IMR-90 (cell line): Measurements from ENCODE around the gene LLGL1. TPM values are rescaled to one million over a fixed set of nuclear protein-coding genes. Genes with fewer than 3 reads are reported as not detected.
A peak's percentile ranks its signal among the peaks of the same experiment; 100 is the strongest.

Experiments
- ATAC-seq: fragments of 200-7000 bp; cut with Tn5 transposase; 2 replicates; pipeline ENCODE4 v1.9.1; 2020; ENCODE audit warnings: low read depth, mild to moderate bottlenecking, moderate library complexity
- BruUV-seq: library from RNA; stranded (reverse); fragments of 400-500 nt; replicated peaks from 2 replicates; lab custom pipeline; 2021; lab: Mats Ljungman, UMichigan
- CTCF ChIA-PET: fragments of 300-600 bp; formaldehyde crosslinking; extraction: SDS; loops from one replicate; lab custom pipeline; 2021; ENCODE audit warnings: antibody characterized with exemption; lab: Yijun Ruan, JAX
- POLR2A ChIA-PET: fragments of 300-600 bp; sonication (Branson Sonifier 250); formaldehyde crosslinking; loops from one replicate; lab custom pipeline; 2022; ENCODE audit warnings: antibody characterized with exemption; ENCODE audit not compliant: unreplicated experiment; lab: Charles Lee
- DNase-seq: peaks from one replicate; pipeline ENCODE4 v3.0.0; 2013
- H2AFZ ChIP-seq: replicated peaks from 2 replicates; pipeline ENCODE3; 2013; ENCODE audit warnings: low read length, mild to moderate bottlenecking; ENCODE audit not compliant: poor library complexity
- H2AK5ac ChIP-seq: 2 replicates; pipeline ENCODE4 v1.6.1; 2013; ENCODE audit warnings: low read depth, low read length, inconsistent platforms
- H2AK9ac ChIP-seq: replicated peaks from 2 replicates; pipeline ENCODE3; 2013; ENCODE audit warnings: mild to moderate bottlenecking, low read depth, low read length, moderate library complexity; ENCODE audit not compliant: poor library complexity
- H2BK120ac ChIP-seq: 2 replicates; pipeline ENCODE4 v1.6.1; 2013; ENCODE audit warnings: low read depth, low read length, inconsistent platforms
- H2BK15ac ChIP-seq: 3 replicates; pipeline ENCODE4 v1.6.1; 2013; ENCODE audit warnings: low read depth, low read length, inconsistent platforms
- H2BK20ac ChIP-seq: 2 replicates; pipeline ENCODE4 v1.6.1; 2013; ENCODE audit warnings: low read depth, mild to moderate bottlenecking, inconsistent platforms, low read length, moderate library complexity
- H2BK5ac ChIP-seq: 2 replicates; pipeline ENCODE4 v1.6.1; 2013; ENCODE audit warnings: mild to moderate bottlenecking, low read depth, low read length, inconsistent platforms; ENCODE audit not compliant: poor library complexity, severe bottlenecking
- H3K14ac ChIP-seq: replicated peaks from 2 replicates; pipeline ENCODE4 v1.6.1; 2013; ENCODE audit warnings: low read depth, low read length, inconsistent platforms
- H3K18ac ChIP-seq: 2 replicates; pipeline ENCODE4 v1.6.1; 2013; ENCODE audit warnings: low read depth, low read length, control low read depth
- H3K23ac ChIP-seq: 2 replicates; pipeline ENCODE4 v1.6.1; 2013; ENCODE audit warnings: low read depth, low read length, inconsistent platforms
- H3K27ac ChIP-seq: 2 replicates; pipeline ENCODE4 v1.5.1; 2013; ENCODE audit warnings: mild to moderate bottlenecking, control low read depth, low read length; ENCODE audit not compliant: insufficient read depth
- H3K27me3 ChIP-seq: 2 replicates; pipeline ENCODE4 v1.6.1; 2013; ENCODE audit warnings: low read length; ENCODE audit not compliant: control insufficient read depth, insufficient read depth
- H3K36me3 ChIP-seq: 2 replicates; pipeline ENCODE4 v1.6.1; 2013; ENCODE audit warnings: low read length, mixed read lengths; ENCODE audit not compliant: control insufficient read depth, insufficient read depth
- H3K4ac ChIP-seq: 2 replicates; pipeline ENCODE4 v1.6.1; 2013; ENCODE audit warnings: low read depth, low read length, inconsistent platforms
- H3K4me1 ChIP-seq: 2 replicates; pipeline ENCODE4 v1.6.1; 2013; ENCODE audit warnings: low read length, mixed read lengths; ENCODE audit not compliant: control insufficient read depth, insufficient read depth
- H3K4me2 ChIP-seq: 2 replicates; pipeline ENCODE4 v1.6.1; 2013; ENCODE audit warnings: low read depth, mild to moderate bottlenecking, control low read depth, low read length, moderate library complexity
- H3K4me3 ChIP-seq: 2 replicates; pipeline ENCODE4 v1.5.1; 2013; ENCODE audit warnings: low read depth, mild to moderate bottlenecking, control low read depth, low read length, moderate library complexity; ENCODE audit not compliant: insufficient read depth
- H3K56ac ChIP-seq: 2 replicates; pipeline ENCODE4 v1.6.1; 2013; ENCODE audit warnings: low read length, inconsistent platforms; ENCODE audit not compliant: insufficient read depth; ENCODE audit errors: extremely low read depth
- H3K79me1 ChIP-seq, 2 experiments: 2 replicates each; pipeline ENCODE4 v1.6.1; 2013; ENCODE audit warnings: low read length in 2 of 2, inconsistent platforms in 1 of 2, low read depth in 1 of 2
- H3K9ac ChIP-seq: 2 replicates; pipeline ENCODE4 v1.6.1; 2013; ENCODE audit warnings: low read depth, low read length, control low read depth
- H3K9me1 ChIP-seq: 2 replicates; pipeline ENCODE4 v1.6.1; 2013; ENCODE audit warnings: low read length, inconsistent platforms; ENCODE audit not compliant: insufficient read depth
- H3K9me3 ChIP-seq: 2 replicates; pipeline ENCODE4 v1.6.1; 2013; ENCODE audit warnings: low read length; ENCODE audit not compliant: control insufficient read depth, insufficient read depth
- H4K20me1 ChIP-seq: 2 replicates; pipeline ENCODE4 v1.6.1; 2013; ENCODE audit warnings: low read length, inconsistent platforms; ENCODE audit not compliant: insufficient read depth
- H4K5ac ChIP-seq: 2 replicates; pipeline ENCODE4 v1.6.1; 2013; ENCODE audit warnings: mild to moderate bottlenecking, low read depth, low read length, control low read depth
- H4K8ac ChIP-seq, 2 experiments: 2 replicates each; pipeline ENCODE4 v1.6.1; 2013; ENCODE audit warnings: low read depth in 2 of 2, low read length in 2 of 2, control low read depth in 1 of 2, inconsistent platforms in 1 of 2
- H4K91ac ChIP-seq: 2 replicates; pipeline ENCODE4 v1.6.1; 2013; ENCODE audit warnings: low read depth, low read length, inconsistent platforms; ENCODE audit not compliant: insufficient read depth
- MXI1 ChIP-seq: IDR thresholded peaks from 2 replicates; pipeline ENCODE4 v1.6.1; 2012; ENCODE audit warnings: low read depth, mild to moderate bottlenecking, low read length, moderate library complexity, borderline replicate concordance
- RCOR1 ChIP-seq: IDR thresholded peaks from 2 replicates; pipeline ENCODE4 v1.6.1; 2012; ENCODE audit warnings: mild to moderate bottlenecking, low read length, improper control_type of control experiment; ENCODE audit not compliant: insufficient replicate concordance
- WGBS, 2 experiments: methylation state at CpG; one replicate each; pipeline versions ENCODE4 v1.1.5 to v1.1.7; 2013; ENCODE audit warnings: missing lambda C conversion rate in 2 of 2; ENCODE audit not compliant: insufficient read length in 1 of 2; ENCODE audit errors: extremely low coverage in 2 of 2; 5-methylcytosine and 5-hydroxymethylcytosine counted together
- dilution Hi-C: fragments of 300-500 bp; cut with HindIII; formaldehyde crosslinking; loops from one replicate; pipeline ENCODE4 v1.14.3; 2018; ENCODE audit warnings: low sequenced_read_pairs; ENCODE audit not compliant: unreplicated experiment
- in situ Hi-C: fragments of 300-500 bp; cut with MboI; formaldehyde crosslinking; loops from 3 replicates; pipeline ENCODE4 v1.14.3; 2019; ENCODE audit warnings: low sequenced_read_pairs, inconsistent platforms, mixed read lengths
- intact Hi-C: fragments of 100-400 bp; cut with micrococcal nuclease; formaldehyde crosslinking; loops from 2 replicates; pipeline ENCODE4 v1.10.0; 2022
- polyA plus RNA-seq, 3 experiments: library from polyadenylated mRNA; depleted of rRNA; stranded (reverse); fragments of >200 nt; gene quantifications; 2 replicates each; pipeline ENCODE4 v1.2.3, GENCODE V29; 2012; ENCODE audit warnings: low replicate concordance in 1 of 3
- total RNA-seq: library from RNA; depleted of rRNA; stranded (reverse); fragments of >200 nt; gene quantifications from 2 replicates; pipeline ENCODE4 v1.2.3, GENCODE V29; 2012

LLGL1 gene
- total and polyA plus RNA-seq, 2 of the 4 experiments (the other 2 are of a cell fraction) = 40.1 to 52.9 TPM

GRCh38 chr17:18225642-18226283, 328 bp downstream of the LLGL1 start:
- BruUV-seq = no TSS peak
- Histone ChIP-seq H3K9me1 (peaks cover 25% of the 10 kb centered on the region), H3K4me3 (peak overlapping the region; percentile 75), H3K4ac (peak overlapping the region; percentile 42), H4K8ac (peak overlapping the region; percentile 16 to 92; a peak in 2 of 4 replicates), H3K18ac (peak overlapping the region; percentile 3; the same call in 1 of the 2 replicates), H3K36me3 (no peaks in the 10 kb centered on the region), H3K56ac (peak overlapping the region; percentile 74), H3K23ac (peak overlapping the region; percentile 81), H3K4me2 (peak overlapping the region; percentile 91), H2AFZ (peak overlapping the region; percentile 95), H2BK15ac (no peak overlapping the region), H3K14ac (peak overlapping the region; percentile 90), H3K79me1 (peaks cover 16 to 53% of the 10 kb centered on the region in 2 experiments), H3K4me1 (peaks cover 23% of the 10 kb centered on the region), H2AK5ac (peak overlapping the region; percentile 67), H3K9ac (peak overlapping the region; percentile 86), H3K27me3 (no peaks in the 10 kb centered on the region), H4K5ac (peak overlapping the region; percentile 11; the same call in 1 of the 2 replicates), H2AK9ac (peak overlapping the region; percentile 98), H4K91ac (peak overlapping the region; percentile 25; the same call in 1 of the 2 replicates), H2BK120ac (peak overlapping the region; percentile 30; the same call in 1 of the 2 replicates), H2BK20ac (no peak overlapping the region), H2BK5ac (peak overlapping the region; percentile 47), H4K20me1 (peaks cover 40% of the 10 kb centered on the region), H3K9me3 (no peaks in the 10 kb centered on the region), H3K27ac (peak overlapping the region; percentile 71)
- ATAC-seq (peak; percentile 54), DNase-seq (no peak)
- intact Hi-C loops = loop anchor here (2.0 kb wide), 1 partner anchor 33 kb away; the partner anchor contains the start of gene FLII
- WGBS, 2 experiments = 2% methylated on average over 9 of the region's 57 CpGs; no CpG with 5 or more reads in 1 of the 2 experiments
- in situ Hi-C loops = no loop called here
- TF ChIP-seq RCOR1 = no peak
- TF ChIP-seq MXI1 = 0 out of 2 replicates have a peak, but pooled peaks have one; percentile 3
- POLR2A ChIA-PET = no interaction called here
- dilution Hi-C loops = no loop called here
- CTCF ChIA-PET = no interaction called here
